Fibroblast of skin of scalp (primary cell): ENCODE data around the gene NSUN4. TPM values are rescaled to one million over a fixed set of nuclear protein-coding genes. Genes with fewer than 3 reads are reported as not detected.
"Not testable (repeated sequence)": the region's sequence is repeated elsewhere in the genome, so short reads cannot be mapped to it uniquely, and the experiment has no call there.

Experiments used
- DNase-seq: peaks from one replicate; pipeline ENCODE4 v3.0.0-alpha.2; 2013
- polyA plus RNA-seq, 2 experiments: library from polyadenylated mRNA; unstranded; fragments of 120-200 nt; gene quantifications; one replicate each; pipeline ENCODE4 v1.2.1, GENCODE V29; 2013; ENCODE audit not compliant: insufficient read length in 2 of 2

NSUN4 gene
- 12.9 TPM for polyA plus RNA-seq (2013, experiment 1 of 2; ENCODE audit: insufficient read length)
- 13.2 TPM for polyA plus RNA-seq (2013, experiment 2 of 2; ENCODE audit: insufficient read length)

DNA sequence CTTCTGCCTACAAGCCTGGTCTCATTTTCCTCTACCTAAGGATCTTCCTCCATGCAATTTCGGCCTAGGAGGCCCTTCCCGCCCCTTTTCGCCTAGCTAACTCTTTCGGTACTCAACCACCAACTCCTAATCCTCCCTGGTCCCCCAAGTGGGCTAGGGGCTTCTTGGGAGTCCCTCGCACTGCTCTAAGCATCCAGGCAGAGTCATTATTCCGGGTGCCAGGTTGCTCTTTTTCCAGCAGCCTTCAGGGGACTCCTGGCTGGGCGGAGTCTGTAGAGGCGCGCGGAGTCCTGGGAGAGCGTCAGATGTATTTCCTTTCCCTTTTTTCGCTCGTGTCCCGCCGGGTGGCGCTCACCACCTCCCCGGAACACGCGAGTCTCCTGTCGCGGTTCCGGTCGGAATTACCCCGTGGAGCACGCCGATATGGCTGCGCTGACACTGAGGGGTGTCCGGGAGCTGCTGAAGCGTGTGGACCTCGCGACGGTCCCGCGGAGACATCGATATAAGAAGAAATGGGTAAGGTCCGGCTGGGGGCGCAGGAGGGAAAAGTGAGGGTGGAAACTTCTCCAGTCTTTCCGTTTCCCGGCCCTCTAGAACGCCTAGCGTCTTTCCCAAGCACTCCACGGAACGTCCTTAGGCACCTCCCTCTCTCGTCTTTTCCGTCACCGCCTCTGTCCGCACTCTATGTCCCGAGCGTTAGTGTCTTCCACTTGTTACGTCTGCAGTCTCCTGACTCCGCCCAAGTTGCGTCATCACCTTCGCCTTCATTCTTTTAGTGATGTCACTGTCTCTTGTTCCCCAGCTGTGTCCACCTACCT lies at the start of gene NSUN4:
NSUN4 (plus strand) TSS at position 404 of the 818 bp plus-strand sequence; CDS start at position 424, 20 bp downstream.
- peak; percentile 94 for DNase-seq

DNA sequence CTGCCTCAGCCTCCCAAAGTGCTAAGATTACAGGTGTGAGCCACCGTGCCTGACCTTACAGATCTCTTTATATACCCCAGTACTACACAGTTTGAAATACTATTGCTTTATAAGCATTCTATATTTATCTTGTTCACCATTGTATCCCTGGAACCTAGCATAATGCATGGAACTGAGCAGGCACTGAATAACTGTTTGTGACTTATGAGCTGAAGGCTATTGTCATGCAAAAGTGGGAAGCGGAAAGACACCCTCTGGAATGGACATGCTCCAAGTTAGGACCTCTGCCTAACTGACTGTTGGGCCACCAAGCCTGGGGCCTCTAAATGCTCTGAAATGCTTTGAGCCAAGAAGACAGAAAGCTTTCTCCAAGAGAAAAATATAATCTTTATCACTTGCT lies 45.3 kb upstream of the NSUN4 start:
- no peak for DNase-seq

DNA sequence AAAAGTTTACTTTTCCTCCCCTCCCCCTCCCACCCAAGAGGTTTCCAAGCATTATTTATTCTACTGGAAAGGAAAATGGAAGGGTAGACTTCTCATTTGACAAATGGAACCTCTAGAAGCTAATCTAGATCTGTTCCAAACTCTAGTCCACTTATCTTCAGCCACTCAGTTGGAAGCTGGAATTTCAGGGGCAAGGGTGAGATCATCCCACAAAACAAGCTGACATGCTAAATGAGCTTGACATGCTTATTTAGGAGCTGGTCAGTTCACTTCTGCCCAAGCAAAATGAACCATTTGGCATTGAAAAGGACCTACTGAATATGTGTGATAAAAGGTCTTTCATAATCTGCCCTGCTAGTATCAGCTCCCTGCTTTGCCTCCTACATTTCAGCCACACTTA lies 42.2 kb upstream of the NSUN4 start:
- no peak for DNase-seq

DNA sequence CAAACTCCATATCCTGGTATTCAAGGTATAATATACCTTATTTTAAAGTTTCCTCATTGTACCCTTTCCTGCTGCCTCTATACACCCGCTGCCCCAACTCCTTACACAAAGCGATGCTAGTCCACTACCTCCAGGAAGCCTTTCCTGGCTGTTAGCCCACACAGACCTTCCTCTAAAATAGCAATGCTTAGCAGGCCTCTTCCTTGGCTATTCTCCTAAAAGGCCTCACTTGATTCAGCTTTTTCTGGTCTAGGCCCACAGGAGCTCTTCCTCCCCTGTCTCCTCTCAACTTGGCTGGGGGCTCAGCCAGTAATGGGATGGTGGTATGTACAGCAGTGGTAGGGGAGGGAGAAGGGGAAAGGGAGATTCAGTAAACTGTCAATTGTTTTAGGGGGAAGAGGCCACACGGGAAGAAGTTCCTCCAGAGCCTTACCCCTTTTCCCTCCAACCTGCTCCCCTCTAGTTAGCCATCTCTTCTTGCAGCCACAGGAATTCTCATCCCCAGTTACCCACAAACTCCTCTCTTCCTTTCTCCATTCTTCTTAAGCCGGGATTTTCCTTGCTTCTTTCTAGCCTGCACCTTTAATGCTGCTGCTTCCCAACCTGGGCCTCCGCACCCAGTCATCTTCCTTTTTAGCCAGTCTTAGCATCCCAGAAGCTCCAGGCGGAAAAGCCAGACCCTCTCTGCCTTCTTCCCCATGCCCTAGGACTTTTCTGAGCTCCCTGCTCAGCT lies 39.8 kb upstream of the NSUN4 start:
- peak; percentile 27 for DNase-seq

DNA sequence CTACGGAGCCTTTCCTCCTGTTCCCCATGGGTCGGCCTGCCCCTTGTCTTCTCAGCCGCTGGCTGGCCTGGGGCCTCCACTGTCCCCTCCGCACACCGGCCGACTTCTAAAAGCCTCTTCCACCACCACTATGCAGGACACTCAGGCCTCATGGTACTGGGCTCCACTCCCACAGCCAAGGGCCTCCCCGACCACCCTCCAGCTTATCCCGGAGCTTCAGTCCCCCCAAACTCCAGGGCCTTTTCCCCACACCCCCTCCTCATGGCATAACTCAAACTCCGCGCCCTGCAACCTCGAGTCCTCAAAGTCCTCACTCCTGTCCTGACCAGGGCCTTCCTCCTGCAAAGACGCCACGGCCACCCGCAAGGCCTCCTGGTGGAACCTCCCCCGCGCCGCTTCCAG lies 39.2 kb upstream of the NSUN4 start:
- no peak for DNase-seq

DNA sequence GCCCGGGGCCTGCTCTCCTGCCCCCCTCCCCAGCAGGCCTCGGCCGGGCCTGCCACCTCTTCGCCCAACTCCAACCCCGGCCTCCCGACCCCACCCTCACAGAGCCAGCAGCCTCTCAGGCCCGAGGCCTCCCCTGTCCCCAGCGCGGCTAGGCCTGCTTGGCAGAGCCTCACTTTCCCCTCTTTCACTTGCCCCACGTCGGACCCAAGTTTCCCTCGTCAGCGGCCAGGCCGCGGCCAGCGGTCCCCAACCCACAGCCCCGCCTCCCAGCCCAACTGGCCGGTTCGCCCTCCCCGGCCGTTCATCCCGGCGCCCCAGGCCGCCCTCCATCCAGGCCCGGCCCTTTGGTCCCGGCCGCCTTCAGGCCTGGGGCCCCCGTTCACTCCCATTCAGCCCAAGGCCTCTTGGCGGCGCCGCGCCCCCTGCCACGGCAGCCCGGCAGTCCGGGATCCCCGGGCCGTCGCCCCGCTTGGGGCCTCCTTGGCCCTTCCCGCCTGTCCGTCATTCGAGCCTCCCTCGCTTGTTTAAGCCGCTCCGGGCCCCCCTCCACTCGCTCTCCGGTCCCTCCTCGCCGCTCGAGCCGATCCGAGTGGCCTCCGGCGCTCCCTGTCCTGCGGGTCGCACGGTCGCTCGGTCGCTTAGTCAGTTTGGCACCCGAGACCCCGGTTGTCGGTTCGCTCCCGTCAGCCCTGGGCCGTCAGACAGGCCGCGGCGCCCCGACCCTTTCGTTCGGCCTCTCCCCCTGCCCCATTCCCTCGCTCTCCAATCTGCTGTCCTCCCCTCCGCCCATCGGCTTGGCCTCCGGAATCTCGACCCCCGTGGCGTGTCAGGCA lies 38.6 kb upstream of the NSUN4 start:
- DNase-seq, result peak; percentile 59

DNA sequence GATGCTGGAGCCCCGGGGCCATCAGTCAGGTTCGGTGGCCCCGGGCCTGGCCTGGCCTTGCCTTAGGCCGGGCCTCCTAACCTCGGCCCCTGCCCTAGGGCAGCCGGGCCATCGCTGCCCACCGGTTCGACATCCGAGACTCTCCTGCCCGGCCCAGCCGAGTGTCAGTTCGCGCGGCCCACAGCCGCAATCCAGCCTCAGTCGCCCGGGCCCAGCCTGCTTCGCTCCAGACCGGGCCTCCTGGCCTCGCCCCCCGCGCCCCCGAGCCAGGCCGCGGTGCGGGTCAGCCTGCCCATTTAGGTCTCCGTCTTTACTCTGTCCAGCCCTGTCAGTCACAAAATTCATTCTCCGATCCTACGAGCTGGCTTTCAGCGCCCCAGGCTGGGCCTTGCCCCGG lies 38.0 kb upstream of the NSUN4 start:
- DNase-seq, result peak; percentile 41

DNA sequence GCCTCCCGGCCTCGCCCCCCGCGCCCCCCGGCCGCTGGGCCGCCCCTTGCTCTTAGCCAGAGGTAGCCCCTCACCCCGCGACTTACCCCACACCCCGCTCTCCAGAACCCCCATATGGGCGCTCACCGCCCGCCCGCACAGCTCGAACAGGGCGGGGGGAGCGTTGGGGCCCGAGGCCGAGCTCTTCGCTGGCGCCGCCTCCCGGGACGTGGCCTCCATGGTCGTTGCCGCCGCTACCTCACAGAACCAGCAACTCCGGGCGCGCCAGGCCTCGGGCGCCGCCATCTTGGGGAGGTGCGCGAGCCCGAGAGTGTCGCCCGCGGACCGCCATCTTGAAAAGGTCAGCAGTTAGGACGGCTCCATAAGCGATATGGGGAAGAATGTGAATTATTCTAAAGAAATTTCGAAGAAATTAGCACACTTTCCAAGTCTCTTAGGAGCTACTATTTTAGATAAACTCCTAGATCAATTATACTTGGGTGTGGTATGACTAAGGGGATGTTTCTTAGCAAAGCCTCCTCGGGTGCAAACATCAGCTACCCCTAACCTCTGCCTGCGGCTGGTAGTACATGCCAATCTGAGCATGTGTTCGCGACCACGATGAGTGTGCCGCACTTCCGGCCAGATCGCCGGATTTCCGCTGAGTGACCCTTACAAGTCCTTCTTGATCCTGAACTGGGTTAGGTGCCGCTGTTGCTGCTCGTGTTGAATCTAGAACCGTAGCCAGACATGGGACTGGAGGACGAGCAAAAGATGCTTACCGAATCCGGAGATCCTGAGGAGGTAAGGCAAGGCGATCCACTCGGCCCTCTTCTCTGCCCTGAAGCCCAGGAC lies 37.4 kb upstream of the NSUN4 start, which contains the start of the genes LRRC41 and UQCRH:
LRRC41 (minus strand) TSS at position 579 of the 834 bp plus-strand sequence; CDS start at position 285, 294 bp downstream.
UQCRH (plus strand) TSS at position 661 of the 834 bp plus-strand sequence; CDS start at position 730, 69 bp downstream.
- peak; percentile 96 for DNase-seq

DNA sequence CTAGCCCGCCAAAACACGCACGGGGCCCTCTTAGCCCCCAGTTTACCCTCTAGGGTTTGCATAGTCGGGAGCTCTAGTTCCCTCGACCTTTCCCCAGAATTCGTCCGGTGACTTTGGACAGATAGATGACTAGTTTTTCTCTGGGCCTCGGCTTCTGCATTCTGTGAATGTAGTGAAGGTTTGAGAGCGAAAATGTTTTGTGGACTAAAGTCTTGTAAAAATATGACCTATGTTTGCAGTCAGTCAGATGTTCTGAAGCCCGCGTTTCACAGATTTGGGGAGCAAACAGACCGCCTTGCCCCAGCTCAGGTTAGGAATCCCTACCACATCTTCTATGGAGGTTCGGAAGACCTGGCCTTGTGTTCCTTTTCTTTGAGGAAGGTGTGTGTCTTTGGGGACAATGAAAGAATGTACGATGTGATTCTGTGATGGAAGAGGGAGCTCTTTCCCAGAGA lies 36.7 kb upstream of the NSUN4 start:
- DNase-seq, result no peak

DNA sequence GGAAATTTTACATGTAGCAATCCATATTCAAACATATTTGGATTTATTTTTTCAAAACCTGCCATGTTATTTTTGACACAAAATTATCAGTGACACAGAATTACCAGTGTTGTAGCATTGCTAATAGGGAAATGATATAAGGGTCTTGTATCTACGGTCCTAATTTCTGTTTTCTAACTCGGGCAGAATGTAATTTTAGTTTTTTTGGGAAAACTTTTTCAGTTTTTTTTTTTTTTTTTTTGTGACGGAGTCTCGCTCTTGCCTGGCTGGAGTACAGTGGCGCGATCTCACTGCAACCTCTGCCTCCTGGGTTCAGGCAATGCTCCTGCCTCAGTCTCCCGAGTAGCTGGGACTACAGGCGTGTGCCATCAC lies 34.5 kb upstream of the NSUN4 start:
- DNase-seq, result no peak

DNA sequence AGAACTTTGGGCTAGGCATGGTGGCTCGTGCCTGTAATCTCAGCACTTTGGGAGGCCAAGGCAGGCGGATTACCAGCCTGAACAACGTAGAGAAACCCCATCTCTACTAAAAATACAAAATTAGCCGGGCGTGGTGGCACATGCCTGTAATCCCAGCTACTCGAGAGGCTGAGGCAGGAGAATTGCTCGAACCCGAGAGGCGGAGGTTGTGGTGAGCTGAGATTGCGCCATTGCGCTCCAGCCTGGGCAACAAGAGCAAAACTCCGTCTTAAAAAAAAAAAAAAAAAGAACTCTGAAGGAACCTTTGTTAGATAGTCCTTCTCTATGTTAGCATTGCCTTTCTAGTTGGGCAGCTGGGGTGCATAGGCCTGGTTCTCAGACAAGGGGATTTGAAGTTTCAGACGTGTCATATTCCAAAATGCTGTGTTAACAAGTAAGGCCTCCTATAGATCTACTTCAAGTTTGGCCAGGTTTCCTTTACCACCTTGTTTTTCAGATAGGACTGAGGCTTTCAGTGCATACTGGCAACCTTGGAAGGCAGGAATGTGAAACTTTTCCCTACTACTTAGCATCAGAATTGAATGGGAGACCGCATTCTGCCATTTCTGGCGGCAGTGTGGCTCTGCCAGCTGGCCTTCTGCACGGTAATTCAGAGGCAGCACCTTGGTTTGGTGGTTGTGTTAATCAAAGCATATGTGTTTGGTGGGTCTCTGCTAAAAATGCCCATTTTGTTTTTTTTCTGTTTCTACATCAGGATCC lies 31.0 kb upstream of the NSUN4 start:
- DNase-seq, result no peak

DNA sequence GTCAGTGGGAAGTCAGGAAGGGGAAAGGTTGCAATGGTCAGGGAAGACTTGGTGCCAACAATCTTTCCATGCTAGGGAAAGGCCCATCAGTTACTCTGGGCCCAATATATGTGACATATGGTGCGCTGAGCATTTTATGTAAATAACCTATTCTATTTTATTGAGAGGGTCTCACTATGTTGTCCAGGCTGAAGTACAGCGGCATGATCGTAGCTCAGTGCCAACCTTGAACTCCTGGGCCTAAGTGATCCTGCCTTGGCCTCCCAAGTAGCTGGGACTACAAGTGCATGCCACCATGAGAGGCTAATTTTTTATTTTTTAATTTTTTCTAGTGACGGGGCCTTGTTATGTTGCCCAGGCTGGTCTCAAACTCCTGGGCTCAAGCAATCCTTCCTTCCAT lies 30.3 kb upstream of the NSUN4 start:
- no peak for DNase-seq

DNA sequence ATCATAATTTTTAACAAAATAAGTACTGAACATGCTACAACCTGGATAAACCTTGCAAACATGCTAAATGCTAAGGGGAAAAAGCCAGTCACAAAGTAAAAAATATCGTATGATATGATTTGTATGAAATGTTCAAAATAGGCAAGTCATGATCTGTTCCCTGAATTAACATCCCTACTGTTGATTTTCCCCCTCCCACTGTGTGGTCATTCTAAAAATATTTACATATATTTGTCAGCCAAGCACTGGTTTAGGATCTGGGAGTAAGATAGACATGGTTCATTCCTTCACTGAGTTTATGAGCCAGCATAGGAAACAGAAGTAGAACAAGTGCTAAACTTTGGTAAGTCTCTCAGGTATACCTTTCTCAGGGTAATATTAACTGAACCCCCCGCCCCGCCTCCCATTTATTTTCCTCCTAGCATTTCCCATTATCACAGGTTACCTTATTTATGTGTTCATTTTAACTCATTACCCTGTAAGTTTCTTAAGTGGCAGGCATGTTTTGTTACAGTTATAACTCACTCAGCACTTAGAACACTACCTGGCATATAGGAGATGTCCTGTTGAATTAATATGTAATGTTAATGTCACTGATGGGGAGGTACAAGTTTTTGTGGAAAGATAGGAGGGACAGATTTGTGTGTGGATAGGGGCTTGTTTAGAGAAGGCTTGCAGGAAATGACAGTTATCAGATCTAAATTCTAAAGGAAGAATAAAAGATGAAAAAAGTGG lies 24.8 kb upstream of the NSUN4 start:
- peak; percentile 69 for DNase-seq

DNA sequence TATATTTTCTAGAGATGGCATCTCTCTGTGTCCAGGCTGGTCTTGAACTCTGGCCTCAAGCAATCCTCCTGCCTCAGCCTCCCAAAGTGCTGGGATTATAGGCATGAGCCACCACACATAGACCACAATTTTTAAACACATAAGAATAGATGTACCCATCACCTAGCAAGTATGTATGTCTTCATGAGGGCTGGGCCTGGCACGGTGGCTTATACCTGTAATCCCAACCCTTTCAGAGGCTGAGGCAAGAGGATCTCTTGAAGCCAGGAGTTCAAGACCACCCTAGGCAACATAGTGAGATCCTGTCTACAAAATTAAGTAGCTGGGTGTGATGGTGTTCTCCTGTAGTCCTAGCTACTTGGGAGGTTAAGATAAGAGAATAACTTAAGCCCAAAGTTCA lies 23.3 kb upstream of the NSUN4 start:
- no peak for DNase-seq

DNA sequence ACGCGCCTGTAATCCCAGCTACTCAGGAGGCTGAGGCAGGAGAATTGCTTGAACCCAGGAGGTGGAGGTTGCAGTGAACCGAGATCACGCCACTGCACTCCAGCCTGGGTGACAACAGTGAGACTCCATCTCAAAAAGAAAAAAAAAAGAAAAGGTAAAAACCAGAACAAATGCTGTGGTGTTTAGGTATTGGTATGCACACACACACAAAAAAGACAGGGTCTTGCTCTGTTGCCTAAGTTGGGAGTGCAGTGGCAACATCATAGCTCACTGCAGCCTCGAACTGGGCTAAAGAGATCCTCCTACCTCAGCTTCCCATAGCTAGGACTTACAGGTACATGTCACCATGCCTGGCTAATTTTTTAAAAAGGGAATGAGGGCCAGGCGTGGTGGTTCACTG lies 21.3 kb upstream of the NSUN4 start:
- not testable (repeated sequence) for DNase-seq

DNA sequence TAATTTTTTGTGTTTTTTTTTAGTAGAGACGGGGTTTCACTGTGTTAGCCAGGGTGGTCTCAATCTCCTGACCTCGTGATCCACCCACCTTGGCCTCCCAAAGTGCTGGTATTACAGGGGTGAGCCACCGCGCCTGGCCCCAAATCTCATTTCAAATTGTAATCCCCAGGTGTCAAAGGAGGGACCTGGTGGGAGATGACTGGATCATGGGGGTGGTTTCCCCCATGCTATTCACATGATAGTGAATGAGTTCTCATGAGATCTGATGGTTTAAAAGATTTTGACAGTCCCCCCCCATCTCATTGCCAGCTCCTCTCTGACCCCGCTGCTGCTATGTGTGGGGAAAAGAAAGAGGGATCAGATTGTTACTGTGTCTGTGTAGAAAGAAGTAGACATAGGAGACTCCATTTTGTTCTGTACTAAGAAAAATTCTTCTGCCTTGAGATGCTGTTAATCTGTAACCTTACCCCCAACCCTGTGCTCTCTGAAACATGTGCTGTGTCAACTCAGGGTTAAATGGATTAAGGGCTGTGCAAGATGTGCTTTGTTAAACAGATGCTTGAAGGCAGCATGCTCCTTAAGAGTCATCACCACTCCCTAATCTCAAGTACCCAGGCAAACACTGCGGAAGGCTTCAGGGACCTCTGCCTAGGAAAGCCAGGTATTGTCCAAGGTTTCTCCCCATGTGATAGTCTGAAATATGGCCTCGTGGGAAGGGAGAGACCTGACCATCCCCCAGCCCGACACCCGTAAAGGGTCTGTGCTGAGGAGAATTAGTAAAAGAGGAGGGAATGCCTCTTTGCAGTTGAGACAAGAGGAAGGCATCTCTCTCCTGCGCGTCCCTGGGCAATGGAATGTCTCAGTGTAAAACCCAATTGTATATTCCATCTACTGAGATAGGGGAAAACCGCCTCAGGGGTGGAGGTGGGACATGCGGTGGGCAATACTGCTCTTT lies 20.4 kb upstream of the NSUN4 start:
- not testable (repeated sequence) for DNase-seq

DNA sequence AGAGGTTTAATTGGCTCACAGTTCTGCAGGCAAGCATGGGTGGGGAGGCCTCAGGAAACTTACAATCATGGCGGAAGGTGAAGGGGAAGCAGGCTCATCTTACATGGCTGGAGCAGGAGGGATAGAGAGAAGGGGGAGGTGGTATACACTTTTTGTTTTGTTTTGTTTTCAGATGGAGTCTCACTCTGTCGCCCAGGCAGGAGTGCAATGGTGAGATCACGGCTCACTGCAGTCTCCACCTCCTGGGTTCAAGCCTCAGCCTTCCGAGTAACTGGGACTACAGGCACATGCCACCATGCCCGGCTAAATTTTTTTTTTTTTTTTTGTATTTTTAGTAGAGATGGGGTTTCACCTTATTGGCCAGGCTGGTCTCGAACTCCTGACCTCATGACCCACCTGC lies 18.4 kb upstream of the NSUN4 start:
- not testable (repeated sequence) for DNase-seq

DNA sequence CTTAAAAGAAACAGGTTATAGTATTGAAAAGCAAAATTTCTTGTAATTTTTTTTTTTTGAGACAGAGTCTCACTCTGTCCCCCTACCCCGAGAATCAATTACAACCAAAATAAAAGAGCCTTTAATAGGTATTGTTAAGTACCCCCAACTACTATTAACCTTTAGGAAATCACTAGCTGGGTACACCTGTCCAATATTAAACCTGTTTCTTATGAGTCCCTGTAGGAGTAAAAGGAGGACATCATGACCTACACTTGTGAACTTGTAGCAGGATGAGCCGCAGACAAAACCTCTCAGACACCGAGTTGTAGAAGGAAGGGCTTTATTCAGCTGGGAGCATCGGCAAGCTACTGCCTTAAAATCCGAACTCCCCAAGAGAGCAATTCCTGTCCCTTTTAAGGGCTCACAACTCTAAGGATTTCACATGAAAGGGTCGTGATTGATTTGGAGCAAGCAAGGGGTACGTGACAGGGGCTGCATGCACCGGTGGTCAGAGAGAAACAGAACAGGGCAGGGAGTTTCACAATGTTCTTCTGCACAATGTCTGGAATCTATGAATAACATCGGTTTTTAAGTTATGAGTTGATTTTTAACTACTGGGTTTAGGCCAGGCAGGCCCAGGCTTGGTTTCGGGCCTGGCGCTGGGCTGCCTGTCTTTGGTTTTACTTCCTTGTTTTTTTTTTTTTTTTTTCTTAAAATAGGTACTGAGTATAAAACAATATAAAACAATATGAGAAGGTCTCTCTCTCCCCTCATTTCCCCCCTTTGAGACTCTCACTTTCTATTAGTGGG lies 15.1 kb upstream of the NSUN4 start:
- not testable (repeated sequence) for DNase-seq
